AG04449 (cell line): ENCODE data around the gene C3orf38.
"Not testable (repeated sequence)": the region's sequence is repeated elsewhere in the genome, so short reads cannot be mapped to it uniquely, and the experiment has no call there.

Source experiments
- CTCF ChIA-PET: fragments of 350-600 bp; formaldehyde crosslinking; extraction: SDS; loops from one replicate; lab custom pipeline; 2021; ENCODE audit warnings: antibody characterized with exemption; lab: Yijun Ruan, JAX
- POLR2A ChIA-PET: fragments of 400-600, 350-600 bp; formaldehyde crosslinking; extraction: SDS; loops from one replicate; lab custom pipeline; 2020; ENCODE audit warnings: antibody characterized with exemption, inconsistent platforms; lab: Yijun Ruan, JAX
- DNase-seq: peaks from one replicate; pipeline ENCODE4 v3.0.0-alpha.2; 2010; ENCODE audit warnings: low read depth, low spot score
- H3K4me3 ChIP-seq: 2 replicates; pipeline ENCODE4 v1.5.1; 2011; ENCODE audit warnings: low read depth, mild to moderate bottlenecking, control low read depth, low read length
- CTCF ChIP-seq: IDR thresholded peaks from one replicate; pipeline ENCODE4 v1.5.1; 2011; ENCODE audit warnings: mild to moderate bottlenecking, moderate library complexity, low read length, control low read depth, inconsistent platforms; ENCODE audit not compliant: insufficient read depth; ENCODE audit errors: missing control alignments

C3orf38 gene

DNA sequence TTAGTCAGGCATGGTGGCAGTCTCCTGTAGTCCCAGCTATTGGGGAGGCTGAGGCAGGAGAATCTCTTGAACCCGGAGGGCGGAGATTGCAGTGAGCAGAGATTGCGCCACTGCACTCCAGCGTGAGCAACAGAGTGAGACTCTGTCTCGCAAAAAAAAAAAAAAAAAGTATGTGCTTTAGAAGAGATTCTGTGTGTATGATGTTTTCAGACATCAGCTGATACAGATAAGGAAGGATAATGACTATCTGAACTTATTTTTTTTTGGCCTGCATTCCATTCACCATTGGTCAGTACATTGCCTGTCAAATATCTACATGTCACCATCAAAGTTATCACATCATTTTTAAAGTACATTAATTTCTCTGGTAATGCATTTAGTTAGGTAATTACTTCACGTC, 17.4 kb downstream of the C3orf38 start:
- ChIA-PET POLR2A (no interaction called here), CTCF (interaction anchor here (1.4 kb wide), 1 partner anchor 869 kb away, joined by 4 read pairs; no protein-coding TSS in a partner anchor)
- DNase-seq = no peak
- no peak for TF ChIP-seq CTCF
- no peak overlapping the region for H3K4me3 ChIP-seq

GRCh38 chr3:88167704-88168103, 17.9 kb downstream of the C3orf38 start:
- ChIA-PET POLR2A (no interaction called here), CTCF (interaction anchor here (1.4 kb wide), 1 partner anchor 870 kb away, joined by 4 read pairs; no protein-coding TSS in a partner anchor)
- H3K4me3 ChIP-seq = no peak overlapping the region
- TF ChIP-seq CTCF = no peak
- DNase-seq = no peak

DNA sequence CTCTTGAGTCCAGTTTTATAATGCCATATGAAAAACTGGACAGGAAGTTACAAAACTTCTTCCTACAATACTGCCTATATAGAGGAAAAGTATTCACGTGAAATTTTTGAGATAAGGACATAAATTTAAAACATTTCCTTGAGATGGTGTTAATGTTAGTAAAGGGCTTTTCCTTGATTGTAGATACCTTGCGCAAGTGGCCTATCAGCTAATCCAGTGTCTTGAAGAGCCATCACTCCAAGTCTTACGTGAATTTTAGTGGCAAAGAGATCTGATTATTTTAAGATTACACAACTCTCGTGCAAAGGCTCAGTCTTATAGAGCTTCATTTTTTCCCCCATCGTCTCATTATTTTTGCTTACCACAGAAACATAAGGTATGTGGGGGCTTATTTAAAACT, 18.4 kb downstream of the C3orf38 start:
- H3K4me3 ChIP-seq = no peak overlapping the region
- POLR2A ChIA-PET = no interaction called here
- CTCF ChIA-PET = interaction anchor here (1.4 kb wide), 1 partner anchor 870 kb away, joined by 4 read pairs; no protein-coding TSS in a partner anchor
- DNase-seq = no peak
- TF ChIP-seq CTCF = no peak

DNA sequence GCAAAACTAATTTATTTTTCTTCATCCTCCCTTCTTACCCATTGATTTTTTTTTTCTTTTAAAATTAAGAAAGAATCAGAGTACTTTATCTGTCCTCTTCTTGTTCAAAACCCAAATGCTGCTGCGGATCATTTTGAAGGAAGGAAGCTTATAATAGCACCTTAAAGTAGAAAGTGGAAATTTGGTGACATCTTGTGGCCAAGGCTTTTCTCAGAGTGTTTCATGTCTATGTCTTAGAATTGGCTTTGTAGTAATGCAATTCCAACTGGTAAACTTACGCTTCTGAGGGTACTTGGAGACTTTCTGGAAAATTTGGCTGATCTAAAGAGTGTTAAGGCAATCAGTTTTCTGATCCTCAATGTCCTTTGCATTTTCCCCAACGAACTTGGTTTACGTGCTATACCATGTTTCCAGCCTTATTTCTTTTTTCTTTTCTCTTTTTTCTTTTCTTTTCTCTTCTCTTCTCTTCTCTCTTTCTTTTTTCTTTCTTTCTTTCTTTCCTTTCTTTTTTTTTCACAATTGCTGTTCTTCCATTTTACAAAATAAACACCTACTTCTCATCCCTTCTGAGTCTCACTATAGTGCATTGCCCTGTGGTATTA, 30.7 kb downstream of the C3orf38 start:
- peak; percentile 41 for TF ChIP-seq CTCF
- ChIA-PET CTCF (interaction anchor here (0.6 to 1.6 kb wide), 10 partner anchors 14 to 920 kb away, joined by 3 to 7 read pairs (median 4); no protein-coding TSS in a partner anchor), POLR2A (no interaction called here)
- DNase-seq = no peak
- no peak overlapping the region for H3K4me3 ChIP-seq

GRCh38 chr3:88182165-88182918, 32.6 kb downstream of the C3orf38 start:
- CTCF ChIA-PET = interaction anchor here (0.8 to 1.5 kb wide), 3 partner anchors 15 to 911 kb away, joined by 3 to 4 read pairs (median 3); no protein-coding TSS in a partner anchor
- H3K4me3 ChIP-seq, DNase-seq, POLR2A ChIA-PET: not testable (repeated sequence)

- ChIA-PET CTCF (interaction anchor here (1.1 kb wide), 1 partner anchor 14 kb away, joined by 3 read pairs; no protein-coding TSS in a partner anchor), POLR2A (no interaction called here)
- H3K4me3 ChIP-seq = no peak overlapping the region
- no peak for TF ChIP-seq CTCF
- no peak for DNase-seq
Measured at GRCh38 chr3:88188436-88188835, 38.7 kb downstream of the C3orf38 start.
